Measurements from ENCODE around the gene SLC5A2.

DNA sequence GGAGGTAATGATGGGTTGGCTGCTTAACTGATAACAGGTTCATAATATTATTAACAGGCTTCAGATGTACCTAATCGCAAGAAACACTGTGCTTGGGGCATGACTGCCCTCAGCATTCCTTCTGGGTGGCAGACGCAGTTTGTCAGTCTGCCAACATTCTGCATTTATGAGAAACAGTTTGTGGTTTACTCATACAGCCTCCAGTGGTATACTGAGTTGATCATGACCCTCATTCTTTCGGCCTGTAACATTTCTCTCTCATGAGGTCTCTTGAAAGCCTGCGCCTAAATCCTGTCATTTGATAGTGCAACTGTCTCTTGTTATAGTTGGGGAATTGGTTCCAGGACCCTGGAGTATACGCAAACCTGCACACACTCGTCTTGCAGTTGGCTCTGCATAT is 30.2 kb downstream of the SLC5A2 start:
- TF ChIP-seq, protein P1, sequence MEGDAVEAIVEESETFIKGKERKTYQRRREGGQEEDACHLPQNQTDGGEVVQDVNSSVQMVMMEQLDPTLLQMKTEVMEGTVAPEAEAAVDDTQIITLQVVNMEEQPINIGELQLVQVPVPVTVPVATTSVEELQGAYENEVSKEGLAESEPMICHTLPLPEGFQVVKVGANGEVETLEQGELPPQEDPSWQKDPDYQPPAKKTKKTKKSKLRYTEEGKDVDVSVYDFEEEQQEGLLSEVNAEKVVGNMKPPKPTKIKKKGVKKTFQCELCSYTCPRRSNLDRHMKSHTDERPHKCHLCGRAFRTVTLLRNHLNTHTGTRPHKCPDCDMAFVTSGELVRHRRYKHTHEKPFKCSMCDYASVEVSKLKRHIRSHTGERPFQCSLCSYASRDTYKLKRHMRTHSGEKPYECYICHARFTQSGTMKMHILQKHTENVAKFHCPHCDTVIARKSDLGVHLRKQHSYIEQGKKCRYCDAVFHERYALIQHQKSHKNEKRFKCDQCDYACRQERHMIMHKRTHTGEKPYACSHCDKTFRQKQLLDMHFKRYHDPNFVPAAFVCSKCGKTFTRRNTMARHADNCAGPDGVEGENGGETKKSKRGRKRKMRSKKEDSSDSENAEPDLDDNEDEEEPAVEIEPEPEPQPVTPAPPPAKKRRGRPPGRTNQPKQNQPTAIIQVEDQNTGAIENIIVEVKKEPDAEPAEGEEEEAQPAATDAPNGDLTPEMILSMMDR (IDR thresholded peaks at IDR 0.05; ENCODE audit: borderline replicate concordance, extremely low read depth, low read length, poor library complexity, severe bottlenecking) = no peak
- no peak for TF ChIP-seq EZH2 (IDR thresholded peaks at IDR 0.05; ENCODE audit: borderline replicate concordance, low read depth, low read length, severe bottlenecking)

Measured in DND-41 (cell line).